Fibroblast of mammary gland (primary cell): ENCODE results near the gene TSPAN14.

Experiments
- DNase-seq: peaks from one replicate; pipeline ENCODE4 v3.0.0-alpha.2; 2010; ENCODE audit warnings: low read depth
- H3K4me3 ChIP-seq: 2 replicates; pipeline ENCODE4 v1.5.1; 2011; ENCODE audit warnings: low read depth, mild to moderate bottlenecking, low read length, moderate library complexity; ENCODE audit not compliant: control insufficient read depth
- CTCF ChIP-seq: conservative IDR thresholded peaks from 2 replicates; pipeline ENCODE4 v1.5.1; 2011; ENCODE audit warnings: low read depth, low read length, inconsistent platforms; ENCODE audit not compliant: control insufficient read depth, insufficient read depth

The TSPAN14 gene

GRCh38 chr10:80520661-80521470 is 66.8 kb downstream of the TSPAN14 start:
- no peak for DNase-seq
- no peak overlapping the region for H3K4me3 ChIP-seq
- no peak for TF ChIP-seq CTCF

- DNase-seq = no peak
These were observed 68.8 kb downstream of the TSPAN14 start for GRCh38 chr10:80522756-80523363.

GRCh38 chr10:80523773-80524172 is 69.7 kb downstream of the TSPAN14 start:
- no peak for DNase-seq
- no peak for TF ChIP-seq CTCF
- no peak overlapping the region for H3K4me3 ChIP-seq

More at GRCh38 chr10:80522756-80523363, 68.8 kb downstream of the TSPAN14 start:
- TF ChIP-seq CTCF = no peak
- no peak overlapping the region for H3K4me3 ChIP-seq

GRCh38 chr10:80524190-80524909 is 70.2 kb downstream of the TSPAN14 start:
- DNase-seq = no peak
- TF ChIP-seq CTCF = no peak
- H3K4me3 ChIP-seq = no peak overlapping the region

GRCh38 chr10:80526218-80526617 is 72.1 kb downstream of the TSPAN14 start:
- no peak overlapping the region for H3K4me3 ChIP-seq
- TF ChIP-seq CTCF = no peak
- DNase-seq = no peak

GRCh38 chr10:80526742-80527141 is 72.6 kb downstream of the TSPAN14 start:
- TF ChIP-seq CTCF = no peak
- H3K4me3 ChIP-seq = no peak overlapping the region
- DNase-seq = no peak
